Keratinocyte (primary cell): Measurements from ENCODE around the gene CEP85L. TPM values are rescaled to one million over a fixed set of nuclear protein-coding genes. Genes with fewer than 3 reads are reported as not detected.

ENCODE experiments used
- DNase-seq: peaks from one replicate; pipeline ENCODE4 v3.0.0-alpha.2; 2011; ENCODE audit warnings: low read depth, missing footprints, low spot score
- FAIRE-seq: peaks from 2 replicates; lab custom pipeline; 2011; peaks lifted over from hg19 to GRCh38; lab: Jason Lieb, UNC
- H2AFZ ChIP-seq: 2 replicates; pipeline ENCODE4 v1.6.0; 2012; ENCODE audit warnings: low read length, control low read depth, inconsistent platforms; ENCODE audit not compliant: control insufficient read depth
- H3K27ac ChIP-seq: 2 replicates; pipeline ENCODE4 v1.5.1; 2011; ENCODE audit warnings: low read length; ENCODE audit not compliant: control insufficient read depth, insufficient read depth
- H3K27me3 ChIP-seq: 3 replicates; pipeline ENCODE4 v1.6.0; 2011; ENCODE audit warnings: low read length; ENCODE audit not compliant: control insufficient read depth, insufficient read depth; ENCODE audit errors: extremely low read depth
- H3K36me3 ChIP-seq, 2 experiments: 2 replicates in 1 of 2; 3 replicates in 1 of 2; pipeline ENCODE4 v1.5.1; 2011; ENCODE audit warnings: low read length in 2 of 2, mild to moderate bottlenecking in 1 of 2; ENCODE audit not compliant: control insufficient read depth in 2 of 2, insufficient read depth in 2 of 2; ENCODE audit errors: extremely low read depth in 1 of 2
- H3K4me1 ChIP-seq: 3 replicates; pipeline ENCODE4 v1.5.1; 2011; ENCODE audit warnings: low read length; ENCODE audit not compliant: control insufficient read depth, insufficient read depth; ENCODE audit errors: extremely low read depth
- H3K4me2 ChIP-seq: 3 replicates; pipeline ENCODE4 v1.6.0; 2011; ENCODE audit warnings: low read depth, low read length; ENCODE audit not compliant: control insufficient read depth, insufficient read depth; ENCODE audit errors: extremely low read depth
- H3K4me3 ChIP-seq, 3 experiments: fragments of 200-600 bp in 1 of 3; sonication (generic) in 1 of 3; 2 replicates in 2 of 3; 3 replicates in 1 of 3; pipeline ENCODE4 v1.5.1; 2011 to 2016; ENCODE audit warnings: low read length in 3 of 3, mild to moderate bottlenecking in 3 of 3, control low read depth in 2 of 3, inconsistent platforms in 1 of 3, low read depth in 1 of 3, mixed read lengths in 1 of 3, mixed run types in 1 of 3, moderate library complexity in 1 of 3; ENCODE audit not compliant: control insufficient read depth in 2 of 3, insufficient read depth in 2 of 3; ENCODE audit errors: extremely low read depth in 1 of 3
- H3K79me2 ChIP-seq: 2 replicates; pipeline ENCODE4 v1.6.0; 2012; ENCODE audit warnings: low read length; ENCODE audit not compliant: control insufficient read depth, insufficient read depth
- H3K9ac ChIP-seq: 3 replicates; pipeline ENCODE4 v1.6.0; 2011; ENCODE audit warnings: low read length; ENCODE audit not compliant: control insufficient read depth, insufficient read depth; ENCODE audit errors: extremely low read depth
- H3K9me1 ChIP-seq: 3 replicates; pipeline ENCODE4 v1.6.0; 2011; ENCODE audit warnings: low read length; ENCODE audit not compliant: control insufficient read depth, insufficient read depth; ENCODE audit errors: extremely low read depth
- H3K9me3 ChIP-seq: 2 replicates; pipeline ENCODE4 v1.5.1; 2012; ENCODE audit warnings: low read depth, low read length; ENCODE audit not compliant: control insufficient read depth
- H4K20me1 ChIP-seq: 3 replicates; pipeline ENCODE4 v1.6.0; 2011; ENCODE audit warnings: low read length; ENCODE audit not compliant: control insufficient read depth, insufficient read depth; ENCODE audit errors: extremely low read depth
- EZH2 ChIP-seq: IDR thresholded peaks from one replicate; pipeline ENCODE4 v1.6.1; 2012; ENCODE audit warnings: inconsistent platforms, mild to moderate bottlenecking, low read length, moderate library complexity
- dilution Hi-C: fragments of 300-500 bp; cut with MboI; formaldehyde crosslinking; loops from one replicate; pipeline ENCODE4 v1.7.0; 2020; ENCODE audit warnings: low sequenced_read_pairs; ENCODE audit not compliant: extremely low pct_ligation_motif_present
- polyA plus RNA-seq, 5 experiments: library from polyadenylated mRNA; depleted of rRNA in 3 of 5; stranded (reverse) in 3 of 5; stranded (forward) in 1 of 5; unstranded in 1 of 5; fragments of >200 nt; gene quantifications; 1 replicate in 1 of 5; 2 replicates in 3 of 5; 3 replicates in 1 of 5; pipeline versions ENCODE4 v1.2.1 to v1.2.3, GENCODE V29; 2011 to 2012; ENCODE audit warnings: missing spikeins in 2 of 5, low read depth in 1 of 5, low replicate concordance in 1 of 5
- TF ChIP-seq, protein P1 (sequence below), 3 experiments: IDR thresholded peaks in 1 of 3; conservative IDR thresholded peaks in 1 of 3; optimal IDR thresholded peaks in 1 of 3; 2 replicates in 2 of 3; 3 replicates in 1 of 3; pipeline versions ENCODE3 to v1.5.1; 2011; ENCODE audit warnings: low read length in 3 of 3, mild to moderate bottlenecking in 3 of 3, moderate library complexity in 2 of 3, control low read depth in 1 of 3, inconsistent platforms in 1 of 3; ENCODE audit not compliant: insufficient read depth in 2 of 3; ENCODE audit errors: extremely low read depth in 1 of 3

CEP85L gene
- polyA plus RNA-seq, 1 donor (not counting 4 experiments of a cell fraction or from before 2014, with no cell fraction given) = 3.5 TPM

DNA sequence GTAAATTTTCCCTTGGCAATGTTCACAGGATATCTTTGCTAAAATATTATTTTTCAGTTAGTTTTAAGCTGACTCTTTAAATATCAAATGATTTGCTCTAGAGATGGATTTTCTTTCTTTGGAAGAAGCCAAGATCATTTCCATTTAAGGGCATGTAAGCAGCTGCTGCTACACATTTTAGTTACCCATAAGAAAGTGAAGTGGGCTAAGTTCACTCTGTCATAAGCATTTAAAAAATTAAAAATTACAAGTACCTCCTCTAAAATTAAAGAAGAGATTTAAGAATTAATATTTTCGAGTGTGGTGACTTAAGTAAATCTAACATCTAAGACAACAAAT, 104.5 kb downstream of the CEP85L start:
- Histone ChIP-seq H3K4me2 (no peak overlapping the region), H3K9ac (no peak overlapping the region), H2AFZ (no peak overlapping the region), H3K27me3 (no peaks in the 10 kb centered on the region), H3K36me3 (no peaks in the 10 kb centered on the region), H3K9me3 (no peaks in the 10 kb centered on the region), H4K20me1 (no peaks in the 10 kb centered on the region), H3K27ac (no peak overlapping the region), H3K79me2 (no peaks in the 10 kb centered on the region), H3K9me1 (no peaks in the 10 kb centered on the region), H3K4me1 (peaks cover 2% of the 10 kb centered on the region), H3K4me3 (no peak overlapping the region)
- FAIRE-seq = no peak
- TF ChIP-seq, protein P1, sequence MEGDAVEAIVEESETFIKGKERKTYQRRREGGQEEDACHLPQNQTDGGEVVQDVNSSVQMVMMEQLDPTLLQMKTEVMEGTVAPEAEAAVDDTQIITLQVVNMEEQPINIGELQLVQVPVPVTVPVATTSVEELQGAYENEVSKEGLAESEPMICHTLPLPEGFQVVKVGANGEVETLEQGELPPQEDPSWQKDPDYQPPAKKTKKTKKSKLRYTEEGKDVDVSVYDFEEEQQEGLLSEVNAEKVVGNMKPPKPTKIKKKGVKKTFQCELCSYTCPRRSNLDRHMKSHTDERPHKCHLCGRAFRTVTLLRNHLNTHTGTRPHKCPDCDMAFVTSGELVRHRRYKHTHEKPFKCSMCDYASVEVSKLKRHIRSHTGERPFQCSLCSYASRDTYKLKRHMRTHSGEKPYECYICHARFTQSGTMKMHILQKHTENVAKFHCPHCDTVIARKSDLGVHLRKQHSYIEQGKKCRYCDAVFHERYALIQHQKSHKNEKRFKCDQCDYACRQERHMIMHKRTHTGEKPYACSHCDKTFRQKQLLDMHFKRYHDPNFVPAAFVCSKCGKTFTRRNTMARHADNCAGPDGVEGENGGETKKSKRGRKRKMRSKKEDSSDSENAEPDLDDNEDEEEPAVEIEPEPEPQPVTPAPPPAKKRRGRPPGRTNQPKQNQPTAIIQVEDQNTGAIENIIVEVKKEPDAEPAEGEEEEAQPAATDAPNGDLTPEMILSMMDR (optimal IDR thresholded peaks at IDR 0.05 in 1 of 3, IDR thresholded peaks at IDR 0.05 in 1 of 3, conservative IDR thresholded peaks at IDR 0.05 in 1 of 3; ENCODE audit: extremely low read depth in 1 of 3, insufficient read depth in 2 of 3, low read length in 3 of 3) = no peak
- TF ChIP-seq EZH2 = no peak
- dilution Hi-C loops = no loop called here
- no peak for DNase-seq

- H3K4me1 ChIP-seq = peaks cover 2% of the 10 kb centered on the region
- dilution Hi-C loops = no loop called here
- H3K9me3 ChIP-seq = no peaks in the 10 kb centered on the region
- no peak overlapping the region for H2AFZ ChIP-seq
- DNase-seq (no peak), FAIRE-seq (no peak)
- H3K27ac ChIP-seq = no peak overlapping the region
- no peak for TF ChIP-seq EZH2
- TF ChIP-seq, protein P1 (optimal IDR thresholded peaks at IDR 0.05 in 1 of 3, IDR thresholded peaks at IDR 0.05 in 1 of 3, conservative IDR thresholded peaks at IDR 0.05 in 1 of 3; ENCODE audit: extremely low read depth in 1 of 3, insufficient read depth in 2 of 3, low read length in 3 of 3) = no peak
- no peak overlapping the region for H3K4me2 ChIP-seq
- H3K27me3 ChIP-seq = no peaks in the 10 kb centered on the region
- no peaks in the 10 kb centered on the region for H4K20me1 ChIP-seq
- no peaks in the 10 kb centered on the region for H3K9me1 ChIP-seq
- no peak overlapping the region for H3K4me3 ChIP-seq
- H3K79me2 ChIP-seq = no peaks in the 10 kb centered on the region
- no peak overlapping the region for H3K9ac ChIP-seq
- no peaks in the 10 kb centered on the region for H3K36me3 ChIP-seq
Observed at GRCh38 chr6:118546164-118546879, 105.1 kb downstream of the CEP85L start.
